ENCODE data around the gene SPAG16. TPM values are rescaled to one million over a fixed set of nuclear protein-coding genes. Genes with fewer than 3 reads are reported as not detected.

The SPAG16 gene
- polyA plus RNA-seq, 1 donor, result 53.7 TPM

GRCh38 chr2:214311031-214311533, 1026.8 kb downstream of the SPAG16 start:
- no CpG with 5 or more reads among the region's 7 CpGs for WGBS (ENCODE audit: insufficient coverage, low lambda C conversion rate)
- no peak overlapping the region for H3K4me3 ChIP-seq (ENCODE audit: low read length)
- no peaks in the 10 kb centered on the region for H3K9me3 ChIP-seq (ENCODE audit: control insufficient read depth, low read depth, low read length)
- no peak for DNase-seq
- H3K36me3 ChIP-seq (ENCODE audit: control insufficient read depth, insufficient read depth, low read length), result no peaks in the 10 kb centered on the region
- H3K27ac ChIP-seq (ENCODE audit: low read length), result no peak overlapping the region
- no peaks in the 10 kb centered on the region for H3K4me1 ChIP-seq (ENCODE audit: control insufficient read depth, insufficient read depth, low read length)
- no peaks in the 10 kb centered on the region for H3K27me3 ChIP-seq (ENCODE audit: control insufficient read depth, insufficient read depth, low read length)

DNA sequence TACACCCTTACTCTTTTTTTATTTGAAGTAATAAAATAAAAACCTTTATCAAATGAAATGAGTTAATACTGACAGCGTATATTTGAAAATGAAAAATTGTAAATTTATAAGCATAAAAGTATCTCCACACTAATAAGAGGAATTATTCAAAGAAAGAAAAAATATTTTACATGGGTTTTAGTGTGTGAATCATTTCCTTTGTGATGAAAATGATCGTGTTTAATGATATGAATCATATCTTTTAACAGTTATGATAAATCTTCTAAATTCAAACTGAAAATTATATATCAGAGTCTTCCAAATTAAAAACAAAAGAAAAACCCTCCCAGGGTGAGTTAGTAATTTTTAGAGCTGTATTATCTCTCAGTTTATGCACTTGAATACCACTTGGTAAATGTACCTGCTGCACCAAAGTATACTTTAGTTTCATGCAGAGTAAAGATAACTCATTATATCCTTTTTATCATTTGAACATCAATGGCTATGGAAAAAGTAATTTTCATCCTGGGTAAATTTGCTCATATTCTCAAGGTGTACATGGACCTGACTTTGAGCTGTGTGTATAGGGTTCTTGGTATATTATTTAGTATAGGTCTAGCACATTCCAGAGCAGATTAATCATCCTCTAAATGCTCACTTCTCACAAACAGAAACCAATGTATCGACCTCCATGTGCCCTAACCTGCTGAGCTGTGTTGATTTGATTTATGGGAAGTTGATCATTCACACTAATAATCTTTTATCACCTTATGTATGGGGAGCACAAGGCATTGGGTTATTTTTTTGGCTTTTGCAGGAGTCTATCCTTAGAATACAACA, 1027.9 kb downstream of the SPAG16 start:
- Histone ChIP-seq H3K36me3 (ENCODE audit: control insufficient read depth, insufficient read depth, low read length) (no peaks in the 10 kb centered on the region), H3K4me1 (ENCODE audit: control insufficient read depth, insufficient read depth, low read length) (no peaks in the 10 kb centered on the region), H3K27ac (ENCODE audit: low read length) (no peak overlapping the region), H3K4me3 (ENCODE audit: low read length) (no peak overlapping the region), H3K27me3 (ENCODE audit: control insufficient read depth, insufficient read depth, low read length) (no peaks in the 10 kb centered on the region), H3K9me3 (ENCODE audit: control insufficient read depth, low read depth, low read length) (no peaks in the 10 kb centered on the region)
- WGBS (ENCODE audit: insufficient coverage, low lambda C conversion rate), result 66% methylated on average over 3 of the region's 3 CpGs
- no peak for DNase-seq

DNA sequence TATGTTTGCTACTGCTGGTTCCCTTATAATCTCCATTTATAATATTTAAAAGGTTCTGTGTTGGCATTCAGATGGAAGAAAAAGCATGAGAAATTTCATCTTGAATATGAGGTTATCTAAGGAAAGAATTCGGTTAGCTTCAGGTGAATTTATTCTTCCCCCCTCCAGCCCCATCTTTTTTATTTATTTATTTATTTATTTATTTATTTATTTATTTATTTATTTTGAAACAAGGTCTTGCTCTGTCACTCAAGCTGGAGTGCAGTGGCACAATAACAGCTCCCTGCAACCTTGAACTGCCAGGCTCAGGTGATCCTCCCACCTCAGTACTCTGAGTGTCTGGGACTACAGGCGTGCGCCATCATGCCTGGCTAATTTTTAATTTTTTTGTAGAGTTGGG, 1031.1 kb downstream of the SPAG16 start:
- WGBS (ENCODE audit: insufficient coverage, low lambda C conversion rate), result 83% methylated on average over 1 of the region's 3 CpGs
- no peaks in the 10 kb centered on the region for H3K27me3 ChIP-seq (ENCODE audit: control insufficient read depth, insufficient read depth, low read length)
- no peak for DNase-seq
- no peaks in the 10 kb centered on the region for H3K36me3 ChIP-seq (ENCODE audit: control insufficient read depth, insufficient read depth, low read length)
- no peak overlapping the region for H3K4me3 ChIP-seq (ENCODE audit: low read length)
- H3K9me3 ChIP-seq (ENCODE audit: control insufficient read depth, low read depth, low read length), result no peaks in the 10 kb centered on the region
- no peaks in the 10 kb centered on the region for H3K4me1 ChIP-seq (ENCODE audit: control insufficient read depth, insufficient read depth, low read length)
- H3K27ac ChIP-seq (ENCODE audit: low read length), result no peak overlapping the region

DNA sequence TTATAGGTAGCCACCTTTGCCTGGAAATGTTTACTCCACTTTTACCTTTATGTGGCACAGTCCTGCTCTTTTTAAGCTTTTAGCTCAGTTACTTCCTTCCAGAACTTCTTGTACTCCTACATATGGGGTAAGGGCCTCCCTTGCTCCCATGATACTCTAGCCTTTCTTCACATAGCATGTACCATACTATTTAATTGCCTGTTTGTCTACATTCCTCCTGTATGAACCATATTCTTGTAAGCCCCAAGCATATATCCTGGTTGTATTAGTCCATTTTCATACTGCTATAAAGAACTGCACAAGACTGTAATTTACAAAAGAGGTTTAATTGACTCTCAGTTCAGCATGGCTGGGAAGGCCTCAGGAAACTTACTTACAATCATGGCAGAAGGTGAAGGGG, 1035.9 kb downstream of the SPAG16 start:
- Histone ChIP-seq H3K27me3 (ENCODE audit: control insufficient read depth, insufficient read depth, low read length) (no peaks in the 10 kb centered on the region), H3K4me3 (ENCODE audit: low read length) (no peak overlapping the region), H3K9me3 (ENCODE audit: control insufficient read depth, low read depth, low read length) (no peaks in the 10 kb centered on the region), H3K4me1 (ENCODE audit: control insufficient read depth, insufficient read depth, low read length) (no peaks in the 10 kb centered on the region), H3K27ac (ENCODE audit: low read length) (no peak overlapping the region), H3K36me3 (ENCODE audit: control insufficient read depth, insufficient read depth, low read length) (no peaks in the 10 kb centered on the region)
- no peak for DNase-seq

- no peak for DNase-seq
- no CpG with 5 or more reads among the region's 3 CpGs for WGBS (ENCODE audit: insufficient coverage, low lambda C conversion rate)
- Histone ChIP-seq H3K27ac (ENCODE audit: low read length) (no peak overlapping the region), H3K4me1 (ENCODE audit: control insufficient read depth, insufficient read depth, low read length) (no peaks in the 10 kb centered on the region), H3K4me3 (ENCODE audit: low read length) (no peak overlapping the region), H3K36me3 (ENCODE audit: control insufficient read depth, insufficient read depth, low read length) (no peaks in the 10 kb centered on the region), H3K27me3 (ENCODE audit: control insufficient read depth, insufficient read depth, low read length) (no peaks in the 10 kb centered on the region), H3K9me3 (ENCODE audit: control insufficient read depth, low read depth, low read length) (no peaks in the 10 kb centered on the region)
Observed at GRCh38 chr2:214322662-214323061, 1038.4 kb downstream of the SPAG16 start.

DNA sequence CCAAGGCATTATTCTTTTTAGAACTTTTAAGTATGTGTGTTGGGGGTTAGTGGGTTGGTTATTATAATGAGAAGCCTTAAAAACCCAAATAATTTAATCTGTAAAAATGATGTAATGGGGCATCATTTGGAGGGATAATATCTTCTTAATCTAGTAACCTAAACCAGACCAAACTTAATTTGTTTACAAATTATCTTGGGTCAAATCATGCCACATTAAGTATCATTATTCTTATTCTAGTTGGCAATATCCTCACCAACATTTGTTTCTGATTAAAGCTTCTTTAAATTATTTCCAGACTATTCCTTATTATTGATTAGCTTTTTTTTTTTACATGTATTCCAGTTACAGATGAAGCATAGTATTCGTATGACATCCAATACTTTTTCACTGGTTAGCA, 1041.1 kb downstream of the SPAG16 start:
- H3K9me3 ChIP-seq (ENCODE audit: control insufficient read depth, low read depth, low read length), result no peaks in the 10 kb centered on the region
- no peaks in the 10 kb centered on the region for H3K36me3 ChIP-seq (ENCODE audit: control insufficient read depth, insufficient read depth, low read length)
- no peak overlapping the region for H3K4me3 ChIP-seq (ENCODE audit: low read length)
- DNase-seq, result no peak
- H3K27me3 ChIP-seq (ENCODE audit: control insufficient read depth, insufficient read depth, low read length), result no peaks in the 10 kb centered on the region
- no peaks in the 10 kb centered on the region for H3K4me1 ChIP-seq (ENCODE audit: control insufficient read depth, insufficient read depth, low read length)
- H3K27ac ChIP-seq (ENCODE audit: low read length), result no peak overlapping the region
- 83% methylated on average over 1 of the region's 1 CpG for WGBS (ENCODE audit: insufficient coverage, low lambda C conversion rate)

DNA sequence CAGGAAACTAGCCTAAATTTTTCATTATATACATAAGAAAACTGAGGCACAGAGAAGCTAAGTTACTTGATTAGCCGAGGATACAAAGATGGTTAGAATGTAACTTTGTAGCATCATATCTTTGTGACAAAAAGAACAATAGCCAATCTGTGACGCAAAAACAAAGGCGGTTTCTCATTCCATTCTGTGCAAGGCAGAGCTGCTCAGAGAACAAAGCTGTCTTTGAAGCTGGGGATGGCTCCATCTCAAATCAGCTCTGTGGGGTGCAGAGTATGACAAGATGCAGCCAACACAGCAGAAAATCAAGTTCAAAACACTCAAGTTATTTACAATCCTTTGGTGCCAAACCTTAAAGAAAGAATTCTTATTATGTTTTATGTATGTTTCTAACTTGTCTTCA, 1044.7 kb downstream of the SPAG16 start:
- Histone ChIP-seq H3K9me3 (ENCODE audit: control insufficient read depth, low read depth, low read length) (no peaks in the 10 kb centered on the region), H3K36me3 (ENCODE audit: control insufficient read depth, insufficient read depth, low read length) (no peaks in the 10 kb centered on the region), H3K4me1 (ENCODE audit: control insufficient read depth, insufficient read depth, low read length) (no peaks in the 10 kb centered on the region), H3K27ac (ENCODE audit: low read length) (no peak overlapping the region), H3K27me3 (ENCODE audit: control insufficient read depth, insufficient read depth, low read length) (no peaks in the 10 kb centered on the region), H3K4me3 (ENCODE audit: low read length) (no peak overlapping the region)
- DNase-seq, result no peak
- WGBS (ENCODE audit: insufficient coverage, low lambda C conversion rate), result 61% methylated on average over 2 of the region's 3 CpGs

DNA sequence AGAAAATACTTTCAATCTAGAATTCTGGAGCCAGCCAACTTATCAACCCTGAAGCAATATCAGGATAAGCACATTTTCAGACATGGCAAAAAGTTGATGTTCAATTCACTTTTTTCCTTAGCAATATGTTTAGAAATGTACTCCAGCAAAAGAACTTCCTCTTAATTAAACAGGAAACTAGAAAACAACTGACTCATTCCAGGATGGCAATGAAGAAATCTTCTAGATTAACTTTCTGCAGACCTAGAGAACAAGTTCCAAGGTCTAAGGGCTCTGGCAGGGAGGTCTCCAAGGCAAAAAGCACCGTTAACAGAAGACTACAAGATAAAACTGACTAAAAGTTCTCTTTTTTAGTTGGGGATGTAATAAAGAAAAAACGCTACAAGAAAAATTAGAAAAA, 1057.4 kb downstream of the SPAG16 start:
- DNase-seq, result no peak
- 27% methylated on average over 1 of the region's 2 CpGs for WGBS (ENCODE audit: insufficient coverage, low lambda C conversion rate)
- Histone ChIP-seq H3K27me3 (ENCODE audit: control insufficient read depth, insufficient read depth, low read length) (no peaks in the 10 kb centered on the region), H3K4me3 (ENCODE audit: low read length) (no peak overlapping the region), H3K4me1 (ENCODE audit: control insufficient read depth, insufficient read depth, low read length) (no peaks in the 10 kb centered on the region), H3K36me3 (ENCODE audit: control insufficient read depth, insufficient read depth, low read length) (no peaks in the 10 kb centered on the region), H3K9me3 (ENCODE audit: control insufficient read depth, low read depth, low read length) (no peaks in the 10 kb centered on the region), H3K27ac (ENCODE audit: low read length) (no peak overlapping the region)

GRCh38 chr2:214358506-214358905, 1074.2 kb downstream of the SPAG16 start:
- H3K36me3 ChIP-seq (ENCODE audit: control insufficient read depth, insufficient read depth, low read length), result no peaks in the 10 kb centered on the region
- no peak overlapping the region for H3K27ac ChIP-seq (ENCODE audit: low read length)
- no CpG with 5 or more reads among the region's 1 CpG for WGBS (ENCODE audit: insufficient coverage, low lambda C conversion rate)
- H3K9me3 ChIP-seq (ENCODE audit: control insufficient read depth, low read depth, low read length), result no peaks in the 10 kb centered on the region
- no peak overlapping the region for H3K4me3 ChIP-seq (ENCODE audit: low read length)
- DNase-seq, result no peak
- no peaks in the 10 kb centered on the region for H3K27me3 ChIP-seq (ENCODE audit: control insufficient read depth, insufficient read depth, low read length)
- H3K4me1 ChIP-seq (ENCODE audit: control insufficient read depth, insufficient read depth, low read length), result no peaks in the 10 kb centered on the region

DNA sequence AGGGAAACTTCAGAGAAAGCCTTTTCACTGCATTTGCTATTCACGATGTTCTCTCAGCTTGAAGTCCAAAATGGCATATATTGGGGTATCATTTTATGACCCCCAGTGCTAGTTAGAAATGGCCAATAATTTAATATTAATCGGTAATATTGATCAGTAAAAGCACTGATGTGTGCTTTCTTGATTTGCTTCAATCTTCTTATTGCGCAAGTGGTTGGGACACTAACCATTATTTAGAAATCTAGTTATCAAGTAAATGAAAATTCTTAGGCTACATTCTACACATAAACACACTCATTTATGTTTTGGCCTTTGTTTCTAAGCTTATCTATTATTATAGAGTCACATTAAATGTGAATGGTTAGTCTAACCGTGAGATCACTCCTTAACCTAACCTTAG, 1076.9 kb downstream of the SPAG16 start:
- no peaks in the 10 kb centered on the region for H3K27me3 ChIP-seq (ENCODE audit: control insufficient read depth, insufficient read depth, low read length)
- H3K36me3 ChIP-seq (ENCODE audit: control insufficient read depth, insufficient read depth, low read length), result no peaks in the 10 kb centered on the region
- H3K4me3 ChIP-seq (ENCODE audit: low read length), result no peak overlapping the region
- DNase-seq, result no peak
- H3K4me1 ChIP-seq (ENCODE audit: control insufficient read depth, insufficient read depth, low read length), result no peaks in the 10 kb centered on the region
- H3K27ac ChIP-seq (ENCODE audit: low read length), result no peak overlapping the region
- WGBS (ENCODE audit: insufficient coverage, low lambda C conversion rate), result 100% methylated on average over 3 of the region's 4 CpGs
- no peaks in the 10 kb centered on the region for H3K9me3 ChIP-seq (ENCODE audit: control insufficient read depth, low read depth, low read length)

DNA sequence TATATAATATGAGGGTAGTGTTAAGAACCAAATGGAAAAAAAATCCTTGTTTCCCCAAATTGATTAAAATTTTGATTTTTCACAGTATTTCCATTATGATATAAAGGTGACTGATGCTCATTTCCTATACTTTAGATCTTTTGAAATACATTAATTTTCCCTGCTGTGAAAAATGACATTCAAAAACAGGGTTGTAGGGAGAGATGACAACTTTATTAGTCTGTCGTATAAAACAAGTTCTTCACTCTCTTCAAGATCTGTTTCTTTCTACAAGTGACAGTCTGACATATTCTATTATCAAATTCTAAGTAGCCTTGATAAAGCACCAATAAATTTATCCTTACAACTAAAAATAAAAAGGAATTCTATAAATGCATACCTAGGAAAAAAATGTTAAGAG, 1081.3 kb downstream of the SPAG16 start:
- Histone ChIP-seq H3K27ac (ENCODE audit: low read length) (no peak overlapping the region), H3K36me3 (ENCODE audit: control insufficient read depth, insufficient read depth, low read length) (no peaks in the 10 kb centered on the region), H3K4me1 (ENCODE audit: control insufficient read depth, insufficient read depth, low read length) (no peaks in the 10 kb centered on the region), H3K9me3 (ENCODE audit: control insufficient read depth, low read depth, low read length) (no peaks in the 10 kb centered on the region), H3K4me3 (ENCODE audit: low read length) (no peak overlapping the region), H3K27me3 (ENCODE audit: control insufficient read depth, insufficient read depth, low read length) (no peaks in the 10 kb centered on the region)
- no CpG with 5 or more reads among the region's 1 CpG for WGBS (ENCODE audit: insufficient coverage, low lambda C conversion rate)
- DNase-seq, result no peak

Measured in large intestine (tissue), 3 donors.